K562 (cell line): ENCODE data around the gene ARHGAP29.

Experiments used
- CTCF ChIP-seq, 3 experiments: IDR thresholded peaks in 2 of 3; conservative IDR thresholded peaks in 1 of 3; 2 replicates each; pipeline ENCODE4 v1.5.1; 2011 to 2012; ENCODE audit warnings: low read length in 3 of 3, mild to moderate bottlenecking in 3 of 3, control low read depth in 2 of 3, improper control_type of control experiment in 1 of 3, inconsistent platforms in 1 of 3, low read depth in 1 of 3, mixed read lengths in 1 of 3, moderate library complexity in 1 of 3; ENCODE audit not compliant: insufficient read depth in 2 of 3
- EZH2 ChIP-seq: IDR thresholded peaks from 2 replicates; pipeline ENCODE4 v1.6.1; 2012; ENCODE audit warnings: low read depth, mild to moderate bottlenecking, inconsistent platforms, low read length, borderline replicate concordance
- KLF13 ChIP-seq: fragments of 450-650 bp; IDR thresholded peaks from 2 replicates; pipeline ENCODE4 v1.6.1; 2016; ENCODE audit warnings: missing genetic modification characterization, low read depth, mild to moderate bottlenecking, missing compliant biosample characterization, moderate library complexity, borderline replicate concordance
- POLR2A ChIP-seq: fragments of 450-650 bp; conservative IDR thresholded peaks from 2 replicates; pipeline ENCODE4 v1.6.1; 2016
- ZBTB17 ChIP-seq: fragments of 450-650 bp; formaldehyde crosslinking; IDR thresholded peaks from 2 replicates; pipeline ENCODE4 v1.4.0; 2020; ENCODE audit warnings: mild to moderate bottlenecking

DNA sequence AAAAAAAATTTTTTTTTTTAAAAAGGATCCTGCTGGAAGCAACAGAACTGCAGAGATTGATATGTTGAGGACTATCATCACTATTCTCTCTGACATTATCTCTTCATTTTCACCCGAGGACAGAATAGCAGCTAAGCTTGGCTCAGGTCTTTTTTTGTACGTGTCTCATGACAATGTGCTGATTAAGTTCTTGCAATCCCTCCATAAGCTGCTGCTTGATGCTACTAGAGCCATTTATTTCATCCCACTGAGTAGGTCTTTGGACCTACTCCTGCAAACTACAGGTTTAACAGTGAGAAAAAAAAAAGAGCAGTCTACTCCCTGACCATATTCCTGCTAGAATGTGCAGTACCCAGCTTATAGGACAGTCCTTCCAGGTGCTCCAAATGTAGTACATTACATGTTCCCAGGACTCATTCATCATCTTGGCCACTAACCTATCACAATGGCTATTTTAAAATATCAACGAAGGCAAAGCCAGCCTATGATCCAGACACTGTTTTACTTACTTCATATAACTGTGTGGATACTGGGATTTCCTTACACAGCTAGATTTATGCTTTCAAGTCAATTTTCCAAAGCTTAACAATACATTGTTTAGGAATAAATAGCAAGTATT lies 54.1 kb downstream of the ARHGAP29 start:
- TF ChIP-seq KLF13 (no peak), POLR2A (no peak), ZBTB17 (CRISPR knock-in tag) (no peak), EZH2 (no peak), CTCF (IDR thresholded peaks at IDR 0.05 in 2 of 3, conservative IDR thresholded peaks at IDR 0.05 in 1 of 3; ENCODE audit: insufficient read depth in 2 of 3, low read depth in 1 of 3, low read length in 3 of 3) (no peak)
